ENCODE results near the gene FADS1.

Gene FADS1

DNA sequence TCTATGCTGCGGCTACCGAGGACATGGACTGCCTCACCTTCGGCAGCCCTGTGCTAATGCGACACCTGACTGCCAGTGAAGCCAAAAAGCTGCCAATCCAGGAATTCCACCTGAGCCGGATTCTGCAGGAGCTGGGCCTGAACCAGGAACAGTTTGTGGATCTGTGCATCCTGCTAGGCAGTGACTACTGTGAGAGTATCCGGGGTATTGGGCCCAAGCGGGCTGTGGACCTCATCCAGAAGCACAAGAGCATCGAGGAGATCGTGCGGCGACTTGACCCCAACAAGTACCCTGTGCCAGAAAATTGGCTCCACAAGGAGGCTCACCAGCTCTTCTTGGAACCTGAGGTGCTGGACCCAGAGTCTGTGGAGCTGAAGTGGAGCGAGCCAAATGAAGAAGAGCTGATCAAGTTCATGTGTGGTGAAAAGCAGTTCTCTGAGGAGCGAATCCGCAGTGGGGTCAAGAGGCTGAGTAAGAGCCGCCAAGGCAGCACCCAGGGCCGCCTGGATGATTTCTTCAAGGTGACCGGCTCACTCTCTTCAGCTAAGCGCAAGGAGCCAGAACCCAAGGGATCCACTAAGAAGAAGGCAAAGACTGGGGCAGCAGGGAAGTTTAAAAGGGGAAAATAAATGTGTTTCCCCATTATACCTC lies 20.8 kb downstream of the FADS1 start:
- Mint-ChIP-seq H3K36me3 (peaks cover 1% of the 10 kb centered on the region), H3K4me1 (peaks cover 22% of the 10 kb centered on the region), H3K9me3 (no peaks in the 10 kb centered on the region), H3K27me3 (no peaks in the 10 kb centered on the region), H3K4me3 (no peak overlapping the region), H3K27ac (no peak overlapping the region)

GRCh38 chr11:61795459-61795858 lies 21.3 kb downstream of the FADS1 start:
- H3K27ac Mint-ChIP-seq: no peak overlapping the region

GRCh38 chr11:61794579-61794978 lies 22.2 kb downstream of the FADS1 start:
- Mint-ChIP-seq H3K36me3 (peaks cover 4% of the 10 kb centered on the region), H3K9me3 (no peaks in the 10 kb centered on the region), H3K4me3 (no peak overlapping the region), H3K27me3 (no peaks in the 10 kb centered on the region), H3K4me1 (peaks cover 29% of the 10 kb centered on the region), H3K27ac (no peak overlapping the region)

More at GRCh38 chr11:61795459-61795858, 21.3 kb downstream of the FADS1 start:
- Mint-ChIP-seq H3K9me3 (no peaks in the 10 kb centered on the region), H3K36me3 (peaks cover 1% of the 10 kb centered on the region), H3K27me3 (no peaks in the 10 kb centered on the region), H3K4me3 (no peak overlapping the region), H3K4me1 (peaks cover 22% of the 10 kb centered on the region)

- Mint-ChIP-seq H3K27ac (peak overlapping the region; percentile 65), H3K36me3 (peaks cover 3% of the 10 kb centered on the region), H3K4me1 (peaks cover 32% of the 10 kb centered on the region), H3K27me3 (no peaks in the 10 kb centered on the region), H3K9me3 (no peaks in the 10 kb centered on the region), H3K4me3 (peak overlapping the region; percentile 93)
Measured at GRCh38 chr11:61793829-61794204, 23.0 kb downstream of the FADS1 start.

DNA sequence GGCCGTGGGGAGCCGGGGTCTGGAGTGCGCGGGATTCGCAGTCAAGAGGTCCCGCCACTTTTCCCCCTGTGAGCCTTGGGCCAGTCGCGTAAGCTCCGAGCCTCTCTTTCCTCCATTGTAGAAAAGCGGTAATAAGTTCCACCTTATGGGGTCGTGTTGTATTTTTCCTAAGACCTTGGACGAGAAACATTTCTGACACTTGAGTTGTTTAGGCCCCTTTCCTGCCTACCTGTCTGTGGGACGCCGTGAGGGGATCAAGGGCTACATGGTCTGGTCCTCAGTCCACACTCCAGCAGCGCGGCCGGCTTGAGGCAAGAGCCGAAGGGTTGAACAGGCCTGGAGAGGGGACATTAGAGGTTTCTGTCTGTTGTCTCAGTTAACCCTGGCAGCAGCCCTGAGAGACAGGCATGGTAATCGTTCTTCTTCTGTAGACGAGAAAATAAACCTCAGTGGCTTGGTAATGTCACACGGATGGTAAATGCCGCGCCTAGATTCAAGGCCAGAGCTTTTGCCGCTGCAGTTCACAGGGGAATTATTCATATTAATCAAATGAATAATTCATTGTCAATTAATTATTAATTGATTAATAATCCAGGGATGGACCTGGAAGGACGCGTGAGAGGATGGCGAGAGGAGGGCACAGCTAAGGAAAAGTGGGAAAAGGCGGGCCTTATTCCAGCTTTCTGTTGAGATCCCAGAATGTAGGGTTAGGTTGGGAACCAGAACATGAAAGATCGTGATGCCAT lies 23.5 kb downstream of the FADS1 start:
- H3K4me3 Mint-ChIP-seq: peak overlapping the region; percentile 93
- peaks cover 32% of the 10 kb centered on the region for H3K4me1 Mint-ChIP-seq
- no peaks in the 10 kb centered on the region for H3K9me3 Mint-ChIP-seq
- no peaks in the 10 kb centered on the region for H3K27me3 Mint-ChIP-seq
- H3K36me3 Mint-ChIP-seq: peaks cover 5% of the 10 kb centered on the region
- peak overlapping the region; percentile 99 for H3K27ac Mint-ChIP-seq

DNA sequence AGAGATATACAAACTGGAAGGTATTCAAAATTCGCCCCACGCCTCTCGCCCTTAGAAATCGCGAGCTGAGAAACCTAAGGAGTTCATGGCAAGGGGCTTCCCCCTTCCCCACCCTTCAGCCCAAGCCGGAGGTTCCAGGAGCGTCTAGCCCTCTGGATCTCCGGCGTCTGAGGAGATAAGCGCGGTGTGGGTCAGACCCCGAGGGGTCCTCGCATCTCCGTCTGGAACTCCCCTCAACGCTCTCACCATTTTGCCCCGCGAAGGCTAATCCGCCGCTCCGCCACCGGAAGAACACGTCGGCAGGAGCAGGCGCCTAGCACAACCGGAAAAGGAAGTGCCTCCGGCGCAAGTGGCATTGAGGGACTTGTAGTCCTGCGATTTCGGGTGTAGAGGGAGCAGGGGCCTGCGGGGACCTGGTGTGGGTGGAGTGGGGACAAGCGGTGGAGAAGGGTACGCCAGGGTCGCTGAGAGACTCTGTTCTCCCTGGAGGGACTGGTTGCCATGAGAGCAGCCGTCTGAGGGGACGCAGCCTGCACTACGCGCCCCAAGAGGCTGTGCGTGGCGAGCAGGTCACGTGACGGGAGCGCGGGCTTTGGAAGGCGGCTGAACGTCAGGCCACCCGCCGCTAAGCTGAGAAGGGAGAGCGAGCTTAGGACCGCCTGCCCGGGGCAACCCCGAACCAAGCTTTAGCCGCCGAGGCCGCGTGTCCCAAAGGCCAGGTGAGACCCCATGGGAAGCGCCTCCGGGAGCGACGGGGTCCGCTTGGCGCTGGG lies 24.3 kb downstream of the FADS1 start, which contains the start of the genes FEN1 and TMEM258:
FEN1 (plus strand) TSS at position 602 of the 773 bp plus-strand sequence. CDS start 2,451 bp downstream, outside the sequence.
TMEM258 (minus strand) TSS at position 290 of the 773 bp plus-strand sequence; CDS start at position 249, 41 bp downstream.
- Mint-ChIP-seq H3K27ac (peak within 1 kb of the TSS; percentile 99), H3K36me3 (peaks cover 5% of the 10 kb centered on the region), H3K9me3 (no peaks in the 10 kb centered on the region), H3K4me3 (peak within 1 kb of the TSS; percentile 93), H3K27me3 (no peaks in the 10 kb centered on the region), H3K4me1 (peaks cover 32% of the 10 kb centered on the region)

DNA sequence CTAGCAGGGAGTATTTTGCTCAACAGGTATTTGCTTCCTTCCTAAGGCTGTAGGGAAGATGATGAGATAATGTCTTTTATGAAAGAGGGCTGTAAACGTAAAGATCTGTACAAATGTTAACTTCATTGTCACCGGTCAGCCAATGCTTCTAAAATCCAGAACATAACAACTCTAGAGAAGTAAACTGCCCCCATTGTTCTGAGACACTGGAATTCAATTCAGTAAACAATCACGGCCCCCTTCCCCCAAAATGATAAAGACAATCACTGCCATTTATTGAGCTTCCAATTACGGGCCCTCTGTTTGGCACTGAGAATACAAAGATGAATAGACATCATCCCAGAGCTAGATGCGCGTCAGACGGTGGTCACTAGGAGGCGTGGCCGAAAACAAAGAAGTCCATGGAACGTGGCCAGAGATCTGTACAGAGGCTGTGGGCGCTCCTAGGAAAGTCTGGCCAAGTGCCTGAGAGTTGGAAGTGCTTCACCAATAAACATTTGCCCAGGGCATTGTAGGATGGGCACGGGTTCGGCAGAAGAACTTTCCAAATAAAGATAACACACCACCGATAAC lies 25.0 kb downstream of the FADS1 start:
- Mint-ChIP-seq H3K4me3 (peak overlapping the region; percentile 93), H3K27ac (peak overlapping the region; percentile 99), H3K27me3 (no peaks in the 10 kb centered on the region), H3K9me3 (no peaks in the 10 kb centered on the region), H3K36me3 (peaks cover 5% of the 10 kb centered on the region), H3K4me1 (peaks cover 26% of the 10 kb centered on the region)

GRCh38 chr11:61787928-61788491 lies 28.8 kb downstream of the FADS1 start:
- Mint-ChIP-seq H3K4me1 (peaks cover 18% of the 10 kb centered on the region), H3K27ac (no peak overlapping the region), H3K36me3 (peaks cover 5% of the 10 kb centered on the region), H3K27me3 (no peaks in the 10 kb centered on the region), H3K4me3 (no peak overlapping the region), H3K9me3 (no peaks in the 10 kb centered on the region)

GRCh38 chr11:61785837-61786402 lies 30.9 kb downstream of the FADS1 start:
- no peak overlapping the region for H3K27ac Mint-ChIP-seq
- H3K4me1 Mint-ChIP-seq: peaks cover 10% of the 10 kb centered on the region
- H3K4me3 Mint-ChIP-seq: no peak overlapping the region
- no peaks in the 10 kb centered on the region for H3K27me3 Mint-ChIP-seq
- peaks cover 5% of the 10 kb centered on the region for H3K36me3 Mint-ChIP-seq
- no peaks in the 10 kb centered on the region for H3K9me3 Mint-ChIP-seq

DNA sequence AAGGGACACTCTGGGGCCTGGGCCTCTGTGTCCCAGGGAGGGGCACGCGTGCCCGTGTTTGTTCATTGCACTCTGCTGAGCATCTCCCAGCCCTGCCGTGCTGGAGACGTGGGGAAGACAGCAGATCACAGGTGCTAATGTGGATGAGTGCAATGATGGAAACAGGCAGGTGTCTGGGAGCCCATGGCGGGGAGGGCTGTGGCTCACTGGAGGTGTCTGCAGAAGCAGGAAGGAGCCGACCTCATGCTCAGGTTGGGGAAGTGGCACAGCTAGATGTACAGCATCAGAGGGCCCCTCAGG lies 32.3 kb downstream of the FADS1 start:
- Mint-ChIP-seq H3K27ac (no peak overlapping the region), H3K36me3 (peaks cover 2% of the 10 kb centered on the region), H3K27me3 (no peaks in the 10 kb centered on the region), H3K4me3 (no peak overlapping the region), H3K9me3 (no peaks in the 10 kb centered on the region), H3K4me1 (peaks cover 2% of the 10 kb centered on the region)

DNA sequence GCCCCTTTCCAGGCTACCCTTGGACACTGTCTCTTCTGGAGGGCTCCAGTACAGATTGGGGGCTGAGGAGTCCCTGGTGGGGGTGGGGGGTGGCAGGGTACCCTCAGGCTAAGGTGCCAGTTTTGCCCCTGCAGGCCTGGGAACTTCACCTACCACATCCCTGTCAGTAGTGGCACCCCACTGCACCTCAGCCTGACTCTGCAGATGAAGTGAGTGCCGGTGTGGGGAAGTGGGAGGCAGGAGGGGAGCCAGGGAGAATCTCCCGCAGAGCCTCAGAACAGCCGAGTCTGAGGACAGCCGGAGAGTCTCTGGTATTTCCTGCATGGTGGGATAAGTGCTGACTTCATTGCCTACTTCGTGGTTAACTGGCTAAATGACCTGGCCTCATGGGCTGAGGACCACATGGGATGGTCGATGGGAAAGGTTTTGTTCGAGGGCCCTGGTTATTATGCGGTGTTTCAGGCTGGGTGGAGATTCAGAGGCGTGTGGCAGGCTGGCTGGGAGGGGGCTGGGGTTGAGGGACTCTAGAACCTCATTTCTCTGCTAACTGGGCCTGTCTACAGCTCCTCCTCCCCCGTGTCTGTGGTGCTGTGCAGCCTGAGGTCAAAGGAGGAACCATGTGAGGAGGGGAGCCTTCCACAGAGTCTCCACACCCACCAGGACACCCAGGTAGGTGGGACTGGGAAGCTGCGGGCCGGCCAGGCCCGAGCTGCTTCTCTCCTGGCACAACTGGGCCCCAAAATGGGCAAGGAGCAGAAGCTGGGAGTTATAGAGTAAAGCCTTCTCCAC lies 32.9 kb downstream of the FADS1 start:
- peaks cover 2% of the 10 kb centered on the region for H3K36me3 Mint-ChIP-seq
- no peak overlapping the region for H3K4me3 Mint-ChIP-seq
- H3K27me3 Mint-ChIP-seq: no peaks in the 10 kb centered on the region
- no peaks in the 10 kb centered on the region for H3K9me3 Mint-ChIP-seq
- H3K27ac Mint-ChIP-seq: no peak overlapping the region
- H3K4me1 Mint-ChIP-seq: no peaks in the 10 kb centered on the region

DNA sequence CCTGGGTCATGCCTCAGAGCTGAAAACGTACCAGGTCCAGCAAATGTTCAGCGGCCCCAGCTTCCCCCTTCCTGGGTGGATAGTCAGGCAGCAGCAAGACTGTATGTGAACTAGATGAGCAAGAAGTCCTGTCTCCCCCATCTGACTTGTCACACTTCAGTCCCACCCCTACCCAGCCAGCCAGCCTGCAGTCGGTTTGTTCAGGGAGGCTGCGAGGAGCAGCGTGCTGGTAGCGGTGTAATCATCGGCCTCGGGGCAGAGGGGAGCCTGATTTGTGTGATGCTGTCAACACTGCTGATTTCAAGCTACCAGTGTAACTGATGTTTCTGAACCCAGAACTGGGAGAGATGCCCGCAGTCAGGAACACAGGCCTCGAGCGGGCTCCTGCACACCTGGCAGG lies 34.0 kb downstream of the FADS1 start:
- Mint-ChIP-seq H3K36me3 (no peaks in the 10 kb centered on the region), H3K27me3 (no peaks in the 10 kb centered on the region), H3K4me3 (no peak overlapping the region)

DNA sequence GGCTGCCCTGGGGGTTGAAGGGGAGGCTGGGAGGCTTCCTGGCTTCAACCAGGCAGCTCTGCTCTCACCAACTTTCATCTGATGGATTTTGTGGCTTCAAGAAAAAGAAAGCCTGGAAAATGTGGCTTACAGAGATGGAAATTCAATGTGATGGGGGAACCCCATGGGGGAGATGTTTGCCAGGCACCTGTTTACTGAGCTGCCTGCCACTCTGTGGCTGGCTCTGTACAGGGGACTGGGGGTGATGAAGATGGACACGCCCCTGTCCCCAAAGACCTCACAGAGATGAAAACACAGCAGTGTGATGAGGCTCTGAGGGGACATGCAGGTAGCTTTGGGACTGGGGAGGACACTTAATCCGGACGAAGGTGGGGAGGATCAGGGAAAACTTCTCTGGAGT lies 34.5 kb downstream of the FADS1 start:
- peaks cover 5% of the 10 kb centered on the region for H3K4me1 Mint-ChIP-seq
- H3K9me3 Mint-ChIP-seq: no peaks in the 10 kb centered on the region
- H3K27me3 Mint-ChIP-seq: no peaks in the 10 kb centered on the region
- no peak overlapping the region for H3K4me3 Mint-ChIP-seq
- H3K27ac Mint-ChIP-seq: no peak overlapping the region
- no peaks in the 10 kb centered on the region for H3K36me3 Mint-ChIP-seq

More for the DNA sequence above, 34.0 kb downstream of the FADS1 start:
- Mint-ChIP-seq H3K4me1 (peaks cover 3% of the 10 kb centered on the region), H3K9me3 (no peaks in the 10 kb centered on the region), H3K27ac (no peak overlapping the region)

- Mint-ChIP-seq H3K27me3 (no peaks in the 10 kb centered on the region), H3K36me3 (no peaks in the 10 kb centered on the region), H3K27ac (no peak overlapping the region), H3K4me1 (peaks cover 10% of the 10 kb centered on the region), H3K4me3 (no peak overlapping the region), H3K9me3 (no peaks in the 10 kb centered on the region)
Measured at GRCh38 chr11:61781585-61781984, 35.2 kb downstream of the FADS1 start.

Measured in activated naive CD4-positive, alpha-beta T cell treated with anti-CD3 and anti-CD28 coated beads, Interleukin-2, amount 50 U/mL, for 24 hours (primary cell).